Neuronal stem cell (in vitro differentiated cells): Measurements from ENCODE around the gene EXPH5. TPM values are rescaled to one million over a fixed set of nuclear protein-coding genes. Genes with fewer than 3 reads are reported as not detected.
A peak's percentile ranks its signal among the peaks of the same experiment; 100 is the strongest.
"Not testable (repeated sequence)": the region's sequence is repeated elsewhere in the genome, so short reads cannot be mapped to it uniquely, and the experiment has no call there.

ENCODE experiments used
- DNase-seq: peaks from one replicate; pipeline ENCODE4 v3.0.0-alpha.2; 2013; ENCODE audit warnings: low spot score
- H2AFZ ChIP-seq: one replicate; pipeline ENCODE4 v1.6.1; 2013; ENCODE audit warnings: mild to moderate bottlenecking, low read length, inconsistent platforms
- H2AK5ac ChIP-seq: 2 replicates; pipeline ENCODE4 v1.6.1; 2013; ENCODE audit warnings: low read depth, mild to moderate bottlenecking, inconsistent platforms, low read length, moderate library complexity, mixed read lengths
- H2BK120ac ChIP-seq: 2 replicates; pipeline ENCODE4 v1.6.1; 2013; ENCODE audit warnings: low read depth, mild to moderate bottlenecking, inconsistent platforms, low read length, moderate library complexity, mixed read lengths
- H2BK12ac ChIP-seq: one replicate; pipeline ENCODE4 v1.6.1; 2013; ENCODE audit warnings: low read length, inconsistent platforms
- H2BK15ac ChIP-seq: 2 replicates; pipeline ENCODE4 v1.6.1; 2013; ENCODE audit warnings: mild to moderate bottlenecking, low read length, inconsistent platforms, mixed read lengths
- H2BK5ac ChIP-seq: one replicate; pipeline ENCODE4 v1.6.1; 2013; ENCODE audit warnings: inconsistent platforms, mild to moderate bottlenecking, low read length, moderate library complexity
- H3K14ac ChIP-seq: one replicate; pipeline ENCODE4 v1.6.1; 2013; ENCODE audit warnings: low read length, inconsistent platforms
- H3K18ac ChIP-seq: 2 replicates; pipeline ENCODE4 v1.6.1; 2013; ENCODE audit warnings: low read length, inconsistent platforms
- H3K23ac ChIP-seq: 2 replicates; pipeline ENCODE4 v1.6.1; 2013; ENCODE audit warnings: low read depth, mild to moderate bottlenecking, mixed read lengths, low read length, inconsistent platforms; ENCODE audit not compliant: poor library complexity
- H3K27ac ChIP-seq: replicated peaks from 3 replicates; pipeline ENCODE4 v1.5.1; 2013; ENCODE audit warnings: low read length, inconsistent platforms
- H3K27me3 ChIP-seq, 3 experiments: 2 replicates each; pipeline ENCODE4 v1.6.1; 2013; ENCODE audit warnings: low read length in 3 of 3, mild to moderate bottlenecking in 2 of 3, inconsistent platforms in 1 of 3, low read depth in 1 of 3, mixed read lengths in 1 of 3, moderate library complexity in 1 of 3; ENCODE audit not compliant: control insufficient read depth in 3 of 3, insufficient read depth in 3 of 3
- H3K36me3 ChIP-seq, 2 donors: replicated peaks in 1 of 2; 2 replicates each; pipeline ENCODE4 v1.6.1; 2013; ENCODE audit warnings: low read length in 2 of 2; ENCODE audit not compliant: control insufficient read depth in 2 of 2, insufficient read depth in 2 of 2
- H3K4ac ChIP-seq: 2 replicates; pipeline ENCODE4 v1.6.1; 2013; ENCODE audit warnings: inconsistent platforms, mild to moderate bottlenecking, low read length, moderate library complexity
- H3K4me1 ChIP-seq, 2 donors: 1 replicate in 1 of 2; 2 replicates in 1 of 2; pipeline ENCODE4 v1.6.1; 2013; ENCODE audit warnings: low read length in 2 of 2, low read depth in 1 of 2; ENCODE audit not compliant: control insufficient read depth in 2 of 2, insufficient read depth in 1 of 2
- H3K4me2 ChIP-seq: one replicate; pipeline ENCODE4 v1.6.1; 2013; ENCODE audit warnings: mild to moderate bottlenecking, low read length, inconsistent platforms; ENCODE audit not compliant: insufficient read depth, poor library complexity, severe bottlenecking
- H3K4me3 ChIP-seq, 2 donors: 2 replicates each; pipeline ENCODE4 v1.5.1; 2013; ENCODE audit warnings: low read length in 2 of 2, mild to moderate bottlenecking in 2 of 2, inconsistent platforms in 1 of 2, moderate library complexity in 1 of 2
- H3K79me1 ChIP-seq: one replicate; pipeline ENCODE4 v1.6.1; 2013; ENCODE audit warnings: low read depth, mild to moderate bottlenecking, inconsistent platforms, low read length, moderate library complexity
- H3K9ac ChIP-seq: one replicate; pipeline ENCODE4 v1.6.1; 2013; ENCODE audit warnings: mild to moderate bottlenecking, low read depth, low read length, inconsistent platforms; ENCODE audit not compliant: poor library complexity
- H3K9me3 ChIP-seq, 2 donors: replicated peaks in 1 of 2; 2 replicates each; pipeline versions ENCODE3 to v1.6.1; 2013; ENCODE audit warnings: low read length in 2 of 2, mild to moderate bottlenecking in 2 of 2, inconsistent platforms in 1 of 2, low read depth in 1 of 2, mixed read lengths in 1 of 2, moderate library complexity in 1 of 2; ENCODE audit not compliant: control insufficient read depth in 2 of 2, insufficient read depth in 1 of 2
- H4K8ac ChIP-seq: one replicate; pipeline ENCODE4 v1.6.1; 2013; ENCODE audit warnings: low read depth, mild to moderate bottlenecking, inconsistent platforms, low read length, moderate library complexity
- H4K91ac ChIP-seq: one replicate; pipeline ENCODE4 v1.6.1; 2013; ENCODE audit warnings: low read length, low read depth, mild to moderate bottlenecking, inconsistent platforms; ENCODE audit not compliant: poor library complexity
- WGBS, 2 donors: extraction: QIAGEN DNeasy Blood & Tissue Kit; methylation state at CpG; one replicate each; pipeline ENCODE4 v1.1.7; 2013; ENCODE audit warnings: missing lambda C conversion rate in 2 of 2, mixed read lengths in 1 of 2; ENCODE audit not compliant: insufficient read length in 2 of 2, insufficient replicate concordance in 1 of 2; ENCODE audit errors: extremely low coverage in 2 of 2; 5-methylcytosine and 5-hydroxymethylcytosine counted together
- polyA plus RNA-seq, 2 experiments: library from polyadenylated mRNA; stranded (reverse); fragments of 200-250 nt; gene quantifications; one replicate each; pipeline ENCODE4 v1.2.3, GENCODE V29; 2013

EXPH5 gene, protein sequence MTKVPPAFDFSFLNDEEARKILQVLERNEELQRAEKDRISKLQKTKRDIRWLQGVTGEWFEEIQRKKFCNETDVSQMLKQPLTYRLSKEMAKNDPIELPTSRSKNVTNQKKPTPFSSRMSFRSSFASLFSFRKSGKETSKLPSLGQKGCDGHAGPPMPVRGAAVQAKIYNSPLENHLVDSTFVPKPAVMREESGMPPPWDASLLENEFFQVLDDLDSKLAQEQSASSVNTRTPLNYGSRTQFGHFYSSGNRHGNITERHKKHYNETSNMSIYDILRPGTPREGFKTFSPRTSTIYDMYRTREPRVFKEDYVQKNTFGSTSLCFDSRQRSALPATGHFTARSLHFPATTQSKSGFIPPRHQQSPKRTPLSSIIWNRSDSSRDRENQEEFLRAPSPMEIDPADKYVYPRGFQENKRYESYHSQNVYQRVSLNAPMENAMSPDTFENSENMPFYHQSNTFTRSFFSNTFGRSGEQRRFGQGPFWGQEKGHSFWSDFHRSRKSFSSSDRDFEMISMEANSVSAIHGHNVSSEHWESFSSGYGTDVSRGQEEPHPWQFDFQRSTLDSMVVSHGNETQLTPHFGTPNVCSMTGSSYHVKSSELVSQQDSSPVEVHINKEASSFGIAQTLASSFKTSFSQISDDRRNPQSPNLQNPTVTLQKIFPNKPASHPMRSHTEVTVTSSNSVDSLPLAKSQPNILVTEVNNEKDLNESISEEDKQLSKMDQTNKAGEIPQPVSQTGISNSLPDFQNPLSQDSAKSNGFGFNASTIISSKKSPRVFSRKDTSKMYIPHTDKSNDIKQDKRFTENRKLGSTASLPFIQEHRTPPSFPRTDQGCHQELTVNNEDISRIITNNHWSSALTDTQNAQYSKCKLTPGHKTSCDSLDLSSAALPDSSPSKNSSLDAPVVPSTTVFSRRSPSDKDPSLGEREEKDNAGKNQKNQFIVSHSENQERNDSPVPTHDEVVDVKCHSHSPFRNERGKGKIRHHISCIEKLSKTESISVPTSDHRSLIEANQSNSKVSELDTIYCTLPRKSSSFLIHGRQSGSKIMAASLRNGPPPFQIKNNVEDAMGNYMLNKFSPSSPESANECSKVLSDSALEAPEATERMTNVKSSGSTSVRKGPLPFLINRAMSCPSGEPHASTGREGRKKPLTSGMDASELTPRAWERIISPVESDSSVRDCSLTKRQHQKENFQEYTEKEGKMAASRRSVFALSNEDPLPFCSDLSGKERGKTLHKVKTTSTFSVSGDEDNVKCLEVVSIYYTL (N-terminal part only)
- 0.24 TPM for polyA plus RNA-seq (2013, experiment 1 of 2)
- polyA plus RNA-seq (2013, experiment 2 of 2), result 0.21 TPM

GRCh38 chr11:108593214-108593922 lies at the start of gene EXPH5:
Gene EXPH5 (minus strand): TSS chr11:108593768. CDS start chr11:108593536, 232 bp downstream.
- H2BK12ac ChIP-seq, result no peak within 1 kb of the TSS
- peak within 1 kb of the TSS; percentile 97 for H3K4me2 ChIP-seq
- peaks cover 2 to 3% of the 10 kb centered on the region in 2 donors for H3K4me1 ChIP-seq
- no peaks in the 10 kb centered on the region for H3K79me1 ChIP-seq
- H3K14ac ChIP-seq, result peak within 1 kb of the TSS; percentile 28
- H3K4me3 ChIP-seq, result peak within 1 kb of the TSS; percentile 42 to 84
- peak within 1 kb of the TSS; percentile 90 for H2AFZ ChIP-seq
- no CpG with 5 or more reads among the region's 37 CpGs for WGBS, 2 donors
- H4K91ac ChIP-seq, result no peak within 1 kb of the TSS
- peaks cover 3 to 62% (median 17%) of the 10 kb centered on the region in 3 experiments for H3K27me3 ChIP-seq
- no peak within 1 kb of the TSS for H2BK5ac ChIP-seq
- no peak within 1 kb of the TSS for H3K27ac ChIP-seq
- no peaks in the 10 kb centered on the region for H3K9me3 ChIP-seq
- H2BK120ac ChIP-seq, result no peak within 1 kb of the TSS
- no peak within 1 kb of the TSS for H3K4ac ChIP-seq
- peak within 1 kb of the TSS; percentile 35 for H2BK15ac ChIP-seq
- H3K23ac ChIP-seq, result peak within 1 kb of the TSS; percentile 92
- DNase-seq, result peak; percentile 82
- peak within 1 kb of the TSS; percentile 40 for H2AK5ac ChIP-seq
- no peak within 1 kb of the TSS for H4K8ac ChIP-seq
- peak within 1 kb of the TSS; percentile 78 for H3K9ac ChIP-seq
- no peaks in the 10 kb centered on the region for H3K36me3 ChIP-seq
- H3K18ac ChIP-seq, result peak within 1 kb of the TSS; percentile 71

DNA sequence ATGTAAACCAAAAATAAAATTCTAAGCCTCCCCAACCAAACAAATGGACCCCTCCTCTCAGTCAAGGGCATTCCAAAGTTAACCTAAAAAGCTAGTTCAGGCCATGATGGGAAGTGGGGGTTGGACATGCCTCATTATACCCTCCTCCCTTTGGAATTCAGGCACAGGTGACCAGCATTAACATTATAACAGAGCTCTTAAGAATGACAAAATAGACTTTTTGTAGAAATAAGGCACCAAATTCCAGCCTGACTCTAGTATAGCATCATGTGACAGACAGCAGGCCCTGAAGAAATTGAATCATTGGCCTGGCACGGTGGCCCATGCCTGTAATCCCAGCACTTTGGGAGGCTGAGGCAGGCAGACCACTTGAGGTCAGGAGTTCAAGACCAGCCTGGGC lies 48.2 kb upstream of the EXPH5 start:
- not testable (repeated sequence) for H4K91ac ChIP-seq, H3K4ac ChIP-seq, H2AK5ac ChIP-seq, H2BK15ac ChIP-seq, H3K4me1 ChIP-seq, H3K4me3 ChIP-seq, H3K4me2 ChIP-seq, H2BK5ac ChIP-seq, H3K27ac ChIP-seq, H3K9ac ChIP-seq, H3K18ac ChIP-seq, H2BK12ac ChIP-seq, H3K23ac ChIP-seq, H3K27me3 ChIP-seq, H4K8ac ChIP-seq, H2AFZ ChIP-seq, H3K36me3 ChIP-seq, H3K79me1 ChIP-seq, DNase-seq, H3K14ac ChIP-seq, H3K9me3 ChIP-seq, H2BK120ac ChIP-seq
- no CpG with 5 or more reads among the region's 1 CpG for WGBS, 2 donors

- H4K8ac ChIP-seq, result no peak overlapping the region
- no peak overlapping the region for H3K23ac ChIP-seq
- H2BK5ac ChIP-seq, result no peak overlapping the region
- H3K14ac ChIP-seq, result no peak overlapping the region
- no peak overlapping the region for H3K27ac ChIP-seq
- H3K27me3 ChIP-seq, result peaks cover 0 to 2% (median 0%) of the 10 kb centered on the region in 3 experiments
- no peak overlapping the region for H3K9ac ChIP-seq
- H3K4me1 ChIP-seq, result no peaks in the 10 kb centered on the region
- H3K4ac ChIP-seq, result no peak overlapping the region
- H4K91ac ChIP-seq, result no peak overlapping the region
- no CpG with 5 or more reads among the region's 1 CpG for WGBS, 2 donors
- no peak overlapping the region for H3K18ac ChIP-seq
- H2AK5ac ChIP-seq, result no peak overlapping the region
- no peak overlapping the region for H2AFZ ChIP-seq
- no peaks in the 10 kb centered on the region for H3K36me3 ChIP-seq
- H3K9me3 ChIP-seq, result no peaks in the 10 kb centered on the region
- no peak overlapping the region for H2BK15ac ChIP-seq
- no peak overlapping the region for H3K4me3 ChIP-seq
- DNase-seq, result no peak
- no peaks in the 10 kb centered on the region for H3K79me1 ChIP-seq
- H3K4me2 ChIP-seq, result no peak overlapping the region
- H2BK12ac ChIP-seq, result no peak overlapping the region
- H2BK120ac ChIP-seq, result no peak overlapping the region
Observed at GRCh38 chr11:108639146-108639545, 45.6 kb upstream of the EXPH5 start.
